Iris pigment epithelial cell (primary cell): ENCODE data around the gene RFX2.
"Not testable (repeated sequence)": the region's sequence is repeated elsewhere in the genome, so short reads cannot be mapped to it uniquely, and the experiment has no call there.

Source experiments
- DNase-seq: peaks from one replicate; pipeline ENCODE4 v3.0.0-alpha.2; 2011; ENCODE audit warnings: low read depth

RFX2 gene

GRCh38 chr19:6110360-6110977 is at the start of gene RFX2:
RFX2 (minus strand) TSS chr19:6110500; CDS start chr19:6047496, 63,004 bp downstream.
- DNase-seq = peak; percentile 99

- DNase-seq = no peak
Observed at GRCh38 chr19:6156033-6156432, 45.7 kb upstream of the RFX2 start.

- DNase-seq = no peak
Observed at GRCh38 chr19:6150289-6150688, 40.0 kb upstream of the RFX2 start.

- no peak for DNase-seq
Observed at GRCh38 chr19:6141217-6141616, 30.9 kb upstream of the RFX2 start.

GRCh38 chr19:6138511-6138910 is 28.2 kb upstream of the RFX2 start:
- DNase-seq = no peak

- peak; percentile 9 for DNase-seq
Observed at GRCh38 chr19:6138066-6138465, 27.8 kb upstream of the RFX2 start.

- no peak for DNase-seq
Observed at GRCh38 chr19:6133231-6133630, 22.9 kb upstream of the RFX2 start.

GRCh38 chr19:6132482-6132881 is 22.2 kb upstream of the RFX2 start:
- DNase-seq = no peak

GRCh38 chr19:6127716-6128335 is 17.5 kb upstream of the RFX2 start:
- peak; percentile 22 for DNase-seq

GRCh38 chr19:6126335-6126974 is 16.2 kb upstream of the RFX2 start:
- peak; percentile 72 for DNase-seq

- DNase-seq = peak; percentile 67
Observed at GRCh38 chr19:6125571-6125989, 15.3 kb upstream of the RFX2 start.

- no peak for DNase-seq
Observed at GRCh38 chr19:6119031-6119430, 8.7 kb upstream of the RFX2 start.

- no peak for DNase-seq
Observed at GRCh38 chr19:6118043-6118442, 7.7 kb upstream of the RFX2 start.

- DNase-seq = no peak
Observed at GRCh38 chr19:6117534-6117933, 7.2 kb upstream of the RFX2 start.

GRCh38 chr19:6116749-6117430 is 6.6 kb upstream of the RFX2 start:
- DNase-seq = no peak

- DNase-seq = no peak
Observed at GRCh38 chr19:6115992-6116391, 5.7 kb upstream of the RFX2 start.

- DNase-seq = no peak
Observed at GRCh38 chr19:6113616-6114188, 3.4 kb upstream of the RFX2 start.

GRCh38 chr19:6109947-6110346 is 353 bp downstream of the RFX2 start:
- DNase-seq = no peak

- DNase-seq = peak; percentile 47
Observed at GRCh38 chr19:6108721-6109633, 1.3 kb downstream of the RFX2 start.

- not testable (repeated sequence) for DNase-seq
Observed at GRCh38 chr19:6106643-6107294, 3.5 kb downstream of the RFX2 start.

- no peak for DNase-seq
Observed at GRCh38 chr19:6105444-6105843, 4.9 kb downstream of the RFX2 start.
